Head of caudate nucleus (tissue), 42 donors: ENCODE measurements around the gene ADM5.

ENCODE experiments used
- DNase-seq, 42 donors: peaks; one replicate each; pipeline versions ENCODE4 v3.0.0 to v3.0.0-alpha.2; 2020 to 2021; ENCODE audit warnings: mixed read lengths in 7 of 42
- intact Hi-C: fragments of 100-400 bp; cut with DNase I; formaldehyde crosslinking; loops from one replicate; pipeline ENCODE4 v1.15.0; 2022

ADM5 gene

DNA sequence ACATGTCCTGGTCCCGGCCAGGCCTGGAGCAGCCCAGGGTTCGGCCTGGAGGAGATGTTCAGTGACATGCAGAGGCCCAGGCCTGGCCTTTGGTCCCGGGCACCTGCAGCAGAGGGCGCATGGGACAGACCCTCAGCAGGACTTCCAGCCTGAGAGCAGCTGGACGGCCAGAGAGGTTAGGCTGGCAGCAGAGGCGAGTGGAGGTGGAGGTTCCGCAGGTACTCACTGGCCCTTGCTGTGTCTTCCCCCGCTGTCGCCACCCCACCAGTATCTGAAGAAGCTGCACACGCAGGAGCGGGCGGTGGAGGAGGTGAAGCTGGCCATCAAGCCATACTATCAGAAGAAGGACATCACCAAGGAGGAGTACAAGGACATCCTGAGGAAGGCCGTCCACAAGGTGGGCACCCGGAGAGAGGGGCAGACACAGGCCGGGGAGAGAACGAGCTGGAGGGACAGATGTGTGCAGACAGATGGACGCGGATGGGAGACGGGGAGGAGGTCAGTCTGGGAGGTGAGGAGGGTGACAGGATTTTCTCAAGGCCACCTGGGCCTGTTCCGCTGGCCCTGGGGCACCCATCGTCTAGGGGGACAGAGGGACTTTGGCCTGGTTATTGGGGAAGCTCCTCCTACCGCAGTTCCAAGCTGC lies 31.8 kb upstream of the ADM5 start:
- no peak for DNase-seq
- intact Hi-C loops = no loop called here

- DNase-seq = no peak
Measured at GRCh38 chr19:49658139-49658517, 31.3 kb upstream of the ADM5 start.

GRCh38 chr19:49658566-49659442 lies 30.6 kb upstream of the ADM5 start:
- intact Hi-C loops = no loop called here
- no peak for DNase-seq

More at GRCh38 chr19:49658139-49658517, 31.3 kb upstream of the ADM5 start:
- intact Hi-C loops = no loop called here

GRCh38 chr19:49660338-49660961 lies 28.9 kb upstream of the ADM5 start:
- DNase-seq = no peak

GRCh38 chr19:49662011-49662410 lies 27.4 kb upstream of the ADM5 start:
- intact Hi-C loops = loop anchor here (10.0 kb wide), 1 partner anchor 67 kb away; the partner anchor contains the start of gene PRR12
- no peak for DNase-seq

More at GRCh38 chr19:49660338-49660961, 28.9 kb upstream of the ADM5 start:
- intact Hi-C loops = loop anchor here (10.0 kb wide), 1 partner anchor 66 kb away; the partner anchor contains the start of gene PRR12

- DNase-seq = no peak
- intact Hi-C loops = loop anchor here (10.0 kb wide), 1 partner anchor 68 kb away; the partner anchor contains the start of gene PRR12
Measured at GRCh38 chr19:49663224-49663623, 26.2 kb upstream of the ADM5 start.

- DNase-seq = peak; percentile 85 to 97 (median 94)
- intact Hi-C loops = loop anchor here (10.0 kb wide), 1 partner anchor 70 kb away; the partner anchor contains the start of gene PRR12
Measured at GRCh38 chr19:49664171-49665035, 25.0 kb upstream of the ADM5 start.

DNA sequence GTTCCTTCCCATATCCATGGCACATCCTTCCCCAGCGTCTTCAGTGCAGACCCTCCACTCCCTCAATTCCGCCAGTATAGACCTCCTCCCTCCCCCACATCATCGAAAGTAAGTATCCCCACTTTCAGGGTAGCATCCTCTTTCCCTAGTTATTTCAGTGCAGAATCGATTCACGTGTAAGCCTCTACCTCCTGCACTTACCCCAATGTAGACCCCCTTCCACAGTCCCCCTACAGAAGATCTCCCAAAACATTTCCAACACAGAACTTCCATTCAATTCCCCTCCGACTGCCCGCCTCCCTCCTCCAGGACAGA lies 24.4 kb upstream of the ADM5 start:
- intact Hi-C loops = loop anchor here (10.0 kb wide), 1 partner anchor 70 kb away; the partner anchor contains the start of gene PRR12
- DNase-seq = no peak

DNA sequence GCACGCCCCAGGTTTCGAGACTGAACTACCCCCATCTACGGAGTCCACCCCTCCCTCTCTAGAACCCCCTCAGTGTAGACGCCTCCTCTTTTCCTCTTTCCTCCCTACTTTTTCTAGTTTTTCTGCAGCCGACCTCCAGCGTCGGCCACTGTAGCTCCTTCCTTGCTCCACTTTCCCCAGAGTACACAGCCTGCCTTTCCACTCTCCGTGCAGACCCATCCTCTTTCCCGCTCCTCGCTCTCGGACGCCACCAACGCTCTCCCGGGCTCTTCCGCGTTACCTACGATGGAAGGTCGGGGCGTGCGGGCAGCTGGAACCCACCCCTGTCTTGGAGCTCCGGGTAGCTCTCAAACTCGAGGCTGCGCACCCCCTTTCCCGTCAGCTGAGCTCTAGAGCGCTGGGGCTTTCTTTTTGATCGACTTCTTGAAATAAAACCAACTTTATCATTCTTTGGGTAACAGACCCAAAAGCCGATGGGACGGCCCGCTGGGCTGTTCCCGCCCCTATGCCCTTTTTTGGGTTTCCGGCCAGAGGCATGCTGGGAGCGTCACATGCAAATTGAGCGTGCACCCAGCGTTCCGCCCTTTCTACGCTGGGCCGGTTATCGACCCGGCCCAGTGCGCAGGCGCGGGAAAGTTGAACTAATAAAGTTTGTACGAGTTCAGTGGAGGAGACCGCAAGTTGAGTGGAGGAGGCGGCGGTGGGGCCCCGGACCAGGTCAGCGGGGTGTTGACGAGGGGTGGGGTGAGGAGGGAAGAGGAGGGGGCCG lies 23.9 kb upstream of the ADM5 start, which contains the start of the genes BCL2L12 and IRF3:
Gene BCL2L12, plus strand, starts transcription at position 583 of the 769 bp plus-strand sequence. CDS start 760 bp downstream, outside the sequence.
Gene IRF3, minus strand, starts transcription at position 507 of the 769 bp plus-strand sequence. CDS start 1,019 bp downstream, outside the sequence.
- intact Hi-C loops = loop anchor here (10.0 kb wide), 1 partner anchor 71 kb away; the partner anchor contains the start of gene PRR12

DNA sequence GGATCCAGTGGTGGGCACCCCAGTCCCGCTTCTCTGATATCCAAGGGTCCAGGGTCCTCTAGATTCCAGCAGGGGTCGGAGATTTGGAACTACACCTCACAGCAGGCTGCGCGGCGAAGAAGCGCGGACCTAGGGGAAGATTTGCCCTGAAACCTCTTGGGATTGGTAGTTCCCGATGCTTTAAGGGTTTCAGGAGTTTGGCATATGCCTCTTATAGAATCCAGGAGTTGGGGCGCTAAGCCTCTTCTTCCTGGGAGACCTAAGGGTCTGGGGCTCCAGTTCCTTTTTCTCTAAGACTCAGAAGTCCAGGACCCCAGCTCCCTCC lies 23.3 kb upstream of the ADM5 start:
- DNase-seq = no peak
- intact Hi-C loops = loop anchor here (10.0 kb wide), 1 partner anchor 71 kb away; the partner anchor contains the start of gene PRR12

More for the DNA sequence above, 23.9 kb upstream of the ADM5 start, which contains the start of the genes BCL2L12 and IRF3:
- peak; percentile 92 to 100 (median 98) for DNase-seq

- no peak for DNase-seq
- intact Hi-C loops = loop anchor here (10.0 kb wide), 1 partner anchor 73 kb away; the partner anchor contains the start of gene PRR12
Measured at GRCh38 chr19:49667473-49667872, 21.9 kb upstream of the ADM5 start.

DNA sequence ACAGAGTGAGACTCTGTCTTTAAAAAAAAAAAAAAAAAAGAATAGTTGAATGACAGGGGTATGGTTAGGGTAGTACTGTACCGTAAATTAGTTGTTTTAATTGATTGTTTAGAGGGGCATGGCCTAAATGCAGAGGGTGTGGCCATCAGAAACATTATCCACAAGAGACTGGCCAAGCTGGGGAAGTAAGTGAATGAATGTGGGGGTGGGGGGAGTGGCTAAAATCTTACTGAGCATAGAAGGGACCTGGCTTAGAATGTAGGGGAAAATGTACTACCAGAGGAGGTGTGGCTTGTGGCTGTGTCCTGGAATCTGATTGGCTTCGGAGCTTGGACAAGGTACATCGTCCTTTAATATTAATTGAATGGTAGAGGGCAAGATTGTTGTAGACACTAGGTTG lies 19.9 kb upstream of the ADM5 start:
- no peak for DNase-seq
- intact Hi-C loops = loop anchor here (10.0 kb wide), 1 partner anchor 75 kb away; the partner anchor contains the start of gene PRR12

DNA sequence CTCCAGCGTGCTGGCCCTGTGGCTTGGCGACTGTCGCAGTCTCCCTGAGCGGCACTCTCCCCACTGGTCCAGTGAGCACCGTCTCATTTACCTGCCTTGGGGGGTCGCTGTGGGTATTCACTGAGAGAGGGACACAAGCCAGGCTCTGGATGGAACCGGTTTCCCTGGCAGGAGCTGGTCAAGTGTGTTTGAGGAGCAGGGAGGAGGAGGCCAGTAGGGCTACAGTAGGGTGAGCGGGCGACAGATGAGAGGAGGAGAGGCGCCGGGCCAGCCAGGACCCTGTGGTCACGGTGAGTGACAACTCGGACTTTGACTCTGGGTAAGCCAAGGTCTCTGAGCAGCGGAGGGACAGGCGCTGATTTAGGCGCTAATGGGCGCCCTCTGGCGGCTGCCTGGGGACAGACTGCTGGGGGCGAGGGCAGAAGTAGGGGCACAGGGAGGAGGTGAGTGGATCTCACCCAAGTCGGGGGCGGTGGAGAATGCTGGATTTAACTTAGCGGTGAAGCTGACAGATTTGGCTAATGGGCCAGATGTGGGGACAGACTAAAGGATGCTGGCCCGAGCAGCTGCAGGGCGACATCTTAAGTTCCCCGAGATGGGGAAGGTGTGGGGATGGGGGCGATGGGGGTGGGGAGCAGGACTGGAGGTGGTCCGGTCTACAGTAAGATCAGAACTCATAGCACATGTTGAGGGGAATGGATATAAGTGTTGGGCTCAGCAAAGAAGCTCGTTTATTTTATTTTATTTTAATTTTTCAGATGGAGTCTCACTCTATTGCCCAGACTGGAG lies 17.1 kb upstream of the ADM5 start:
- DNase-seq = peak; percentile 57 to 90 (median 82)
- intact Hi-C loops = no loop called here

DNA sequence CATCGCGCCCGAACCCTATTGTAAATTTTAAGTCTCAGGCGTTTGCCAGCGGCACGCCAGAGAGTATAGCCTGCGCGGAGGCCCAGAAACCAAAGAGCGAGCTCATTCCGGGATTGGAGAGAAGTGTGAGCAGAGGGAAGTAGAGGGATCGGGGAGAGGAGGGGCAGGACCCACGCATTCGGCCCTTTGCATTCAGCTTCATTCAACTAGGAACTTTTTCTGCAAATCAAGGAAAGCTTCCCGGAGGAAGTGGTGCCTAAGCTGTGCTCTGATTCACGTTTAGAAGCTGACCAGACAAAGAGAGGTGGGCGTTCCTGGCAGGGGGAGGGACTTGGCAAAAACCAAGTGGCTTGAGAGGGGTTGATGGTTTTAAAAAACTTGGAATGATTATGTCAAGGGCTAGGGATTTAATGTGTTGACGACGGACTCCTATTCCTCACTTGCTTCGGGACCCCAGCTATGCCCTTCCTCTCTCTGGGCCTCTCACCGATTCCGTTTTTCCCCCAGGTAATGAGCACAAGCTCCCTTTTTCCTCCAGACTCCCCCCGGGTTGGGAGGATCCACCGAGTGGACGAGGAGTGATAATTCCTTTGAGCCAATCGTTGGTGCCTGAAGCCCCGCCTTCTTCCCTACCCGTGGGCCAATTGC lies 13.1 kb upstream of the ADM5 start:
- DNase-seq = peak in 22 of 42 donors; percentile 12 to 92 (median 82)
- intact Hi-C loops = loop anchor here (2.0 kb wide), 1 partner anchor 35 kb away; the partner anchor contains the start of gene RRAS

DNA sequence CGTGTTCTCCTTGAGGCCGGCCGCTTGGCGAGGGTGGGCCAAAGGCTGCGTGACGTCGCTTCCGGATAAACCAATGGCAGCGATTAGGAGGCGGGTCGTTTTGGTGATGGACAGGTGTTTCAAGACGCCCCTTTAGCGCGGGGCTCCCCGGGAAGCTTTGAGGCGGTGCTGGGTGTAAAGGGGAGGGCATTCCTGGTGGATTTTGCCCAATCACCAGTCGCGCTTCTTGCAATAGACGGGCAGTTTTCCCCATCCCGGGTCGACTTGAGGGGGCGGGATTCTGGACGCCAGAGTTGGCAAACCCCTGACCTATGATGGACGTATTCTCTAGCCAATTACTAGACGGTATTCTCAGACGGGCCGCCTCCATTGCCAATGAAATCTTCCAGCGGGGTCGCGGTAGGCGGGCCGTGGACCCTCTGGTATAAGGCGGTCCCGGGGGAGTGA lies 12.6 kb upstream of the ADM5 start:
- intact Hi-C loops = loop anchor here (2.0 kb wide), 1 partner anchor 36 kb away; the partner anchor contains the start of gene RRAS
- peak; percentile 99 to 100 (median 100) for DNase-seq
